HG03097 (cell line): ENCODE measurements around the gene RIPOR3.
"Not testable (repeated sequence)": the region's sequence is repeated elsewhere in the genome, so short reads cannot be mapped to it uniquely, and the experiment has no call there.

ENCODE experiments used
- ATAC-seq: cut with Tn5 transposase; IDR thresholded peaks from one replicate; pipeline ENCODE4 v1.9.1; 2021; ENCODE audit not compliant: unreplicated experiment, low FRiP score

Gene RIPOR3

GRCh38 chr20:50704514-50704913 lies 13.2 kb upstream of the RIPOR3 start:
- ATAC-seq: no peak

GRCh38 chr20:50703651-50704438 lies 12.5 kb upstream of the RIPOR3 start:
- not testable (repeated sequence) for ATAC-seq

DNA sequence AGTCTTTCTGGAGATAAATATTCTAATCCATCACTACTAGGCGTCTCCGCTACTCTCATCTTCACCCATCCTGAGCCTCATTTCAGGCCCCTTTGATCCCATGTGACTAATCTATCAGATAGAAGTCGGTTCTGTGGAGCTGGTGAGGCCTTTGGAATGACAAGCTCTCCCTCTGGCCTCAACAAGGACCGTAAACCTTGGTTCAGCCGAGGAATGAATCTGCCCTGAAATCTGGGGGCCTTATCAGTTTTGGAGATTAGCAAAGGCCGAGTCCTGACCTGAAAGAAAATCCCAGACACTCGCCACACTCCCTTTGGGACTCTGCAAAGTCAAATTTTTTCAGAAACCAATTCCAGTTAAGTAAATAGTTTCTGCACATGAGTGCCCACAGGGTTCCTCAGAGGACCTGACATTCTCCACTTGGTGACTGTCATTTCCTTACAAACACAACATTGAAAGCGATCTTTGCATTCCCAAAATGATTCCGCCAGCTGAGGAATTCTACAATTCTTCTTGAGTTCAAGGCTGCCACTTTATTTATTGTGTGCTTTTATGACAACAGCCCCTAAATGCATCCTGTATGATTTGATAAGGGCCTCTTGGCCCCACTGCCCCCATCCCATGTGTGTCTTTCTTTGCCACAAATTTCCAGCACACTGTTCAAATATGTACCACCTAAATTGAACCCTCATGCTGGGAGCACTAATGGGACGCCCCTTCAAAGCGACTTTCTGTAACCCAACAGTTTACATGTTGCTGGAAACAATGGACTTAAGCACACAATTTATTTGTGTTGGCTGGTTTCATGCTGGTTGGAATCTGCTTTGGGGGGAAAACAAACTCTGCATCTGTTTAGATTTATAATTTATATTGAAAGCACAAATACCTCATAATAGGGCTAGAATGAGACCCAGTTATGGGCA lies 10.0 kb upstream of the RIPOR3 start:
- ATAC-seq: no peak

DNA sequence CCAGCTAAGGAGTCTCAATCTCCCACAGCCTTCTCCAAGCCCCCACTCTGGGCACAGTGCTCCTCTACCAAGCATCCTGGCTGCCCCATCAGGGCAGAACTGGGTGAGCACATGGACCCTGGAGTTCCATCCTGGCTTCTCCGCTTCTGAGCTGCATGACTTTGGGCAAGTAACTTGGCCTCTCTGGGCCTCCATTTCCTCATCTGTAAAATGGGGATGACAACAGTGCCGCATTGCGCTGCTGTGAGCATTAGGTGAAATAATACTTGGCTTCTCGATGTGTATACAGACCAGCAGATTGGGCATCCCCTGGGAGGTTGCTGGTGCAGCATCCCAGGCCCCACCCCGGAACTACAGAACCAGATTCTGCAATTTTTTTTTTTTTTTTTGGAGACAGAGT lies 8.3 kb upstream of the RIPOR3 start:
- no peak for ATAC-seq

GRCh38 chr20:50698255-50698654 lies 6.9 kb upstream of the RIPOR3 start:
- ATAC-seq: not testable (repeated sequence)

GRCh38 chr20:50695135-50695872 lies 4.0 kb upstream of the RIPOR3 start:
- ATAC-seq: no peak

DNA sequence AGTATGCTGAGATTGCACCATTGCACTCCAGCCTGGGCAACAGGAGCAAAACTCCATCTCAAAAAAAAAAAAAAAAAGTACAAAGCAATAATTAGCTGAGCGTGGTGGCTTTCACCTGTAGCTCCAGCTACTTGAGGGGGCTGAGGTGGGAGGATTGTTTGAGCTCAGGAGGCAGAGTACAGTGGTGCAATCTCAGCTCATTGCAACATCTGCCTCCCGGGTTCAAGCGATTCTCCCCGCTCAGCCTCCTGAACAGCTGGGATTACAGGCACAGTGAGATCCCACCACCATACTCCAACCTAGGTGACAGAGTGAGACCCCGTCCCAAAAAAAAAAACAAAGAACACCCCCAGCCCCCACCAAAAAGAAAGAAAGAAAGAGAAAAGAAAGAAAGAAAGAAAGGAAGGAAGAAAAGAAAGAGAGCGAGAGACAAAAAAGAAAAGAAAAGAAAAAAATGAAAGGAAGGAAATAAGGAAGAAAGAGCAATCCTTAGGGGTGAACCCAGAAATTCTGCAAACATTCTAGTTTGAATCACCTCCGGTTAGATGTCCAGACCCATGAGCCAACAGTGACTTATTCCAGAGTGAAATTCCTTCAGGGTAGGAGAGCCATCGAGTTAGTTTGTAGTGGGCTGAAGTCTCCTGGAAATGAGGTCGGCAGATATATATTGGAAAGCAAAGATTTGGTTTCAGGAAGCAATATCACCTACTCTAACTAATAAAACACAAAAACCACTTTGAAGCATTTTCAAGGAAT lies 3.2 kb upstream of the RIPOR3 start:
- no peak for ATAC-seq

GRCh38 chr20:50693001-50693400 lies 1.7 kb upstream of the RIPOR3 start:
- ATAC-seq: no peak

GRCh38 chr20:50692552-50692933 lies 1.2 kb upstream of the RIPOR3 start:
- no peak for ATAC-seq

GRCh38 chr20:50691573-50692551 lies 520 bp upstream of the RIPOR3 start:
- no peak for ATAC-seq

GRCh38 chr20:50689864-50690649 lies 1.3 kb downstream of the RIPOR3 start:
- ATAC-seq: no peak

DNA sequence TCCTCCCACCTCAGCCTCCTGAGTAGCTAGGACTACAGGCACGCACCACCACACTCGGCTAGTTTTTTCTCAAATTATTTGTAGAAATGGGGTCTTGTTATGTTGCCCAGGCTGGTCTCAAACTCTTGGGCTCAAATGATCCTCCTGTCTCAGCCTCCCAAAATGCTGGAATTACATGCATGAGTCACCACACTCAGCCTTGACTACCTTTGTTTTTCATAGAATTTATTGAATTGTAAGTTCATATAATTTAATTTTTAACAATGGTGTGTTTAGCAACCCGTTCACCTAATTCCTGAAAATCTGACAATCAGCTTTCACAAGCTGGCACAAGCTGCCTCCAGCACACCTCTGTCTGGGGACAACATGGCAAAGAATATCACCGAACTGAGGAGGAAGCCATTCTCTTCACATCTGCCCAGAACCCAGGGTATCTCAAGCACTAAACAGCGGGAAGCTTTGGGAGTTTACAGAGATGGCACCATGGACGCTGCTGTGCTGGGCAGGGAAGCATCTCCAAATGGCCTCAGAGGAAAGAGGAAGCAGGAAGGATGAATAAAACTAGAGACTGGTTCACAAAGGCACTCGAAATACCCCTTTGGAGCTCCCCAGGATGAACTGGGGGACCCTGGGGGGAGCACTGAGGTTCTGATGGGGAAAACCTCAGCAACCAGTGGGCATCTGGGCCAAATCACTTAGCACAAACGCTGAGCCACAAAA lies 2.9 kb downstream of the RIPOR3 start:
- no peak for ATAC-seq

- ATAC-seq: no peak
Measured at GRCh38 chr20:50686821-50687220, 4.5 kb downstream of the RIPOR3 start.

DNA sequence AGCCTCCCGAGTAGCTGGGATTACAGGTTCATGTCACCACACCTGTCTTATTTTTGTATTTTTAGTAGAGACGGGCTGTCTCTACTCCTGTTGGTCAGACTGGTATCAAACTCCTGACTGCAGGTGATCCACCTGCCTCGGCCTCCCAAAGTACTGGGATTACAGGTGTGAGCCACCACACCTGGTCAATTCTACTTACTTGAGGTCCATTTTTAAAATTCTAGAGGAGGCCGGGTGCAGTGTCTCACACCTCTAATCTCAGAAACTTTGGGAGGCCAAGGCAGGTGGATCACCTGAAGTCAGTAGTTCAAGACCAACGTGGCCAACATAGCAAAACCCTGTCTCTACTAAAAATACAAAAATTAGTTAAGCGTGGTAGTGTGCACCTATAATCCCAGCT lies 7.8 kb downstream of the RIPOR3 start:
- ATAC-seq: no peak

GRCh38 chr20:50682947-50683530 lies 8.3 kb downstream of the RIPOR3 start:
- ATAC-seq: no peak

DNA sequence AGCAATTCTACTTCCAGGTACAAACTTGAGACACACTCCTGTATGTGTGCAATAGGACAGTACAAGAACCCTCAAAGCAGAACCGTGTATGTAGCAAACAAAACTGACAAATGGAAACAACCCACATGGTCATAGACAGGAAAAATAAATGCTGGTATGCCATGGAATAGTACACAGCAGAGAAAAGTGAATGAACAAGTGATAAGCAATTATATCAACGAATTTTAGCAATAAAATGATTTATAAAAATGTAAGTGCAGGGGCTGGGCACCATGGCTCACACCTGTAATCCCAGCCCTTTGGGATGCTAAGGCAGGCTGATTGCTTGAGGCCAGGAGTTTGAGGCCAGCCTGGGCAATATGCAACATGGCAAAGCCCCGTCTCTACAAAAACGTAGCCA lies 9.3 kb downstream of the RIPOR3 start:
- no peak for ATAC-seq

- ATAC-seq: no peak
Measured at GRCh38 chr20:50681359-50682064, 9.8 kb downstream of the RIPOR3 start.
